Measurements from ENCODE around the gene RNF40.

DNA sequence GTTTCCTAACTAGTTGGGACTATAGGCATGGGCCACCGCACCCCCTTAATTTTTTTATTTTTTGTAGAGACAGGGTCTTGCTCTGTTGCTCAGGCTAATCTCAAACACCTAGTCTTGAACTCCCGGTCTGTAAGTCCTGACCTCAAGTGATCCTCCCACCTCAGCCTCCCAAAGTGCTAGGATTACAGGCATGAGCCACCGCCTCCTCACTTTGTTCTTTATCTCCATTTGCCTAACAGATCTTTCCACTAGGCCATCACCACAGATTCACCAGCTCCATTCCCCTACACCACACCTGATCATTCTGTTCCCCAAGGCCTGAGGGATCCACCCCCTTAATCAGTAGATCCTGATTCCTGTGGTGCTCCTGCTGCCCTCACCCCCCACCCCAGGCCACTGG, 32.5 kb downstream of the RNF40 start:
- TF ChIP-seq, protein P1, sequence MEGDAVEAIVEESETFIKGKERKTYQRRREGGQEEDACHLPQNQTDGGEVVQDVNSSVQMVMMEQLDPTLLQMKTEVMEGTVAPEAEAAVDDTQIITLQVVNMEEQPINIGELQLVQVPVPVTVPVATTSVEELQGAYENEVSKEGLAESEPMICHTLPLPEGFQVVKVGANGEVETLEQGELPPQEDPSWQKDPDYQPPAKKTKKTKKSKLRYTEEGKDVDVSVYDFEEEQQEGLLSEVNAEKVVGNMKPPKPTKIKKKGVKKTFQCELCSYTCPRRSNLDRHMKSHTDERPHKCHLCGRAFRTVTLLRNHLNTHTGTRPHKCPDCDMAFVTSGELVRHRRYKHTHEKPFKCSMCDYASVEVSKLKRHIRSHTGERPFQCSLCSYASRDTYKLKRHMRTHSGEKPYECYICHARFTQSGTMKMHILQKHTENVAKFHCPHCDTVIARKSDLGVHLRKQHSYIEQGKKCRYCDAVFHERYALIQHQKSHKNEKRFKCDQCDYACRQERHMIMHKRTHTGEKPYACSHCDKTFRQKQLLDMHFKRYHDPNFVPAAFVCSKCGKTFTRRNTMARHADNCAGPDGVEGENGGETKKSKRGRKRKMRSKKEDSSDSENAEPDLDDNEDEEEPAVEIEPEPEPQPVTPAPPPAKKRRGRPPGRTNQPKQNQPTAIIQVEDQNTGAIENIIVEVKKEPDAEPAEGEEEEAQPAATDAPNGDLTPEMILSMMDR (optimal IDR thresholded peaks at IDR 0.05 in 1 of 3, IDR thresholded peaks at IDR 0.05 in 1 of 3, conservative IDR thresholded peaks at IDR 0.05 in 1 of 3; ENCODE audit: extremely low read depth in 1 of 3, insufficient read depth in 2 of 3, low read length in 3 of 3), result no peak
- no peak for TF ChIP-seq EZH2 (IDR thresholded peaks at IDR 0.05; ENCODE audit: low read length)

Measured in keratinocyte (primary cell).